ENCODE results near the gene PIP5K1C.

DNA sequence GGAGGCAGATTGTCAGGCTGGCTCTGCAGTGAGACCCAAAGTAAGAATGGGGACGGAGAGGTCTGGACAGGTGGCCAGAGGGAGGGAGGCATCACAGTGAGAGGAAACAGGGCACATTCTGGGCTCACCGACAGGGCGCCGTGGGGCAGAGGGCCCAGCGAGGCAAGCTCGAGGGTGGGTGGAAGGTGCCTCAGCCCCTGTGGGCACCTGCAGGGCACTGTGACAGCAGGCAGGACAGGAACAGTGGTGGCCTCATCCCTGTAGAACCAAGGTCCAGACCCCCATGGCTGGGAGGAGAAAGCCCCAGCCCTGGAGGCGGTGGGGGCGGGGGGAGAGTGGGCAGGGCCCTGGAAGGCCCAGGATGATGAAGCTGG is 27.7 kb downstream of the PIP5K1C start:
- TF ChIP-seq CTCF (IDR thresholded peaks at IDR 0.05; ENCODE audit: insufficient read depth, low read length, poor library complexity, severe bottlenecking), result no peak
- TF ChIP-seq EZH2phosphoT487 (conservative IDR thresholded peaks at IDR 0.05; ENCODE audit: low read length), result no peak
